HG03280 (cell line): ENCODE measurements around the gene LCE5A.
"Not testable (repeated sequence)": the region's sequence is repeated elsewhere in the genome, so short reads cannot be mapped to it uniquely, and the experiment has no call there.

ENCODE experiments used
- ATAC-seq: cut with Tn5 transposase; IDR thresholded peaks from one replicate; pipeline ENCODE4 v1.9.1; 2021; ENCODE audit warnings: mild to moderate bottlenecking, moderate library complexity; ENCODE audit not compliant: unreplicated experiment

Gene LCE5A, protein sequence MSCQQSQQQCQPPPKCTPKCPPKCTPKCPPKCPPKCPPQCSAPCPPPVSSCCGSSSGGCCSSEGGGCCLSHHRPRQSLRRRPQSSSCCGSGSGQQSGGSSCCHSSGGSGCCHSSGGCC

DNA sequence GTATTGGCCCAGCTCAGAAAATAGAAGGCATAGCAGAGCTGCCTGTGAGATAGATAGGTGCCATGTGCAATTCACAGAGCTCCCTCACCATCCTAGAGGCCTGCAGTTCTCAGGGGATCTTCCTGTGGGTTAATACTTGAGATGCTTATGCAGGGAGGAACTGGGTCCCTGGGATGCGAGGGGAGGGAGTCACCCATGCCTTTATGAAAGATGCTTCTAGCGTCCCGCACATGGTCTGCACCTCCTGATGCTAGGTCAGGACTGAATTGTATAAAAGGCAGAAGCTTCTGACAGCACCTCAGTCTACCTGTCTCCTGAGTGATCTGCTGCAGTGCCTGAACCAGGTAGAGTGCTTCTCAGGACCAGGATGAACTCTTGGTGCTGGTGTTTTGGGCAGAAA is at the start of gene LCE5A:
TSS of gene LCE5A (plus strand) at position 301 of the 400 bp plus-strand sequence. CDS start 732 bp downstream, outside the sequence.
- ATAC-seq, result no peak

DNA sequence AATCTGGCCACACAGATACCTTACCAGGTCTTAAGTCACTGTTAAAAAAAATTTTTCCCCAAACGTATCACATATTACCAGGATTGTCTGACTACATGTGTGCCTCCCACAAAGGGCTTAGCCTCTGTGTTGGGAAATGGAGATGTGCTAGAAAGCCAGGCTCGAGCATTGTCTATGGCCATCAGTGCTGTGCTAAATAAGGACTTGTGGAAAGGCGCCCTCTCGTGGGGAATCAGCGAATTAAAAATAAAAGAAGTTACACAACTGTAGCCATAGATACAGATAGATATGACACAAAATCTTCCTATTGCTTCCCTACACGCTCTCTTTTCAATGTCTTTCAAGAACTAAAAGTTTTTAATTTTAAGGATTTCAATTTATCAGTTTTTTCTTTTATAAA is 49.1 kb upstream of the LCE5A start:
- no peak for ATAC-seq

- ATAC-seq, result no peak
These were observed 48.0 kb upstream of the LCE5A start for GRCh38 chr1:152462636-152463035.

DNA sequence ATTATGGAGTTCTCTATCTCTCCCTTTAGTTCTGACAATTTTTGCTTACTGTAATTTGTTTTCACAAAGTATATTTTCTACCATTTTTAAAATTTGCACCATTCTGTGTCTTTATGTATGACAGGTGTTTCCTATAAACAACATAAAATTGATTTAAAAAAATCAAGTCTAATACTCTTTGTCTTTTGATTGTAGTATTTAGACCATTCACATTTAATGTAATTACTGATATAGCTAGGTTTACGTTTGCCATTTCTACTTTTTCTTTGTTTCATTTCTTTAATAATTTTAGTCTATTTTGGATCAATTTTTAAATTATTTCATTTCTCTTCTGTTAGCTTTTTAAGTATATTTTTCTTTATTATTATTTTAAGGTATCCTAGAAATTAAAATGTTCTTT is 44.4 kb upstream of the LCE5A start:
- no peak for ATAC-seq

- ATAC-seq, result no peak
These were observed 36.6 kb upstream of the LCE5A start for GRCh38 chr1:152473887-152474537.

GRCh38 chr1:152479792-152480595 is 30.6 kb upstream of the LCE5A start:
- ATAC-seq, result no peak

DNA sequence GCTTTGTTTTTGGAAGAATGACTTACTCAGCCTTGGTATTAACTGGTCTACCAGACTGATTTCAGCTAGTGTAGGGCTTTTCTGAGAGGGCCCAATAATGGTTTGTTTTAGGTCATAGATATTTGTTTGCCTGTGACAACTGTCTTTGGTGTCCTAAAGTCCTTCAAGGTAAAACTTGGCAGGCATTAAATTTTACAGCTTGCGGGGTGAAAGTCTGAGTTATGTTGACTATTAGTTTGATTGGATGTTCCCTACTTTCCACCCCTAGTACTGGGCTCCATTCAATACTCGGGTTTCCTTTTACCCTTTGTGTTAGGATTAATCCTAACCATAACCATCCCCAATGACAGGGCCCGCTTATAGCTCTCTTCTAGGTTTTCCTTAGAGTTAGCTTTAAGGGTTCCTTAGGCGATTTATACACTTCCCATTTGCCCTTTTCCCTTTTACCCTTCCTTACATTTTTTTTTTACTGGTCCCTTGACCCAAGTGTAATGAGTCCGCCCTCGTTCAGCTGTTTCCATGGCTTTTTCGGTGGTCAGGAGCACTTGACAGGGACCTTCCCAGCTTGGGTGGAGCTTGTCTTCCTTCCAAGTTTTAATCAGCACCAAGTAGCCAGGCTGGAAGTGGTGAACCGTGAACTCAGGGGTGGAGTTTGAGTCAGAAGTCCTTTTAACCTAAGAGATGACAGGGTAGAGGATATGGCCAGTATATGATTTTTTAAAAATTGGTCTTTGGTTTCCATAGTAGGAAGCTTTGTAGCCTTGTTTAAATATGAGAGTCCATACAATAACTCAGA is 28.5 kb upstream of the LCE5A start:
- no peak for ATAC-seq

DNA sequence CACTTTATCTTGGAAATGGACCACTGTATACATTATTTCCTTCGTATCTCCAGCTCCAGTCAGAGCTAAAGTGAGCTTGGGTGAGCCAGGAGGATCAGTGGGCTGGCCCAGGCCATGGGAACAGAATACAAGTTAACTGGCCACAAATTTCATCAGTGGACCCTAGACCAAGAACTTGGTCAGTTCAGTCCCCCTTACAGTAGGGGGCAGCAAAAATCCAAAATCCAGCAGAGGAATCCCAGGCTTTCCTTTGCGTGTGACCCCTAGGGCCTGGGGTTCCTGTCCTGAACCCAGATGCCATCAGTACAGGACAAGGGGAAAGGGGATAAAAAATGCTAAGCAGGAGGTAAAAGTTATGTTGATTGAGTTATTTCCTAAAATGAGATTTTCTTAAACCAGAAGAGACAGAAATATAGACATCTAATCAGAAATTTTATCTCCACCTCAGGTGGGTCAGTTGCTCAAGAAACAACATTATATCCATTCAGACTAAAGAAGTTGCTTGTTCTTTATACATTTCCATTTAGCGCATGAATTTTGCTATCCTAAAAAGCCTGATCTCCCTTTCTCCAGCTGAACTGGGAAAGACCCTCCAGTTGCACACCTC is 24.1 kb upstream of the LCE5A start:
- no peak for ATAC-seq

GRCh38 chr1:152487871-152488270 is 22.7 kb upstream of the LCE5A start:
- ATAC-seq, result no peak

DNA sequence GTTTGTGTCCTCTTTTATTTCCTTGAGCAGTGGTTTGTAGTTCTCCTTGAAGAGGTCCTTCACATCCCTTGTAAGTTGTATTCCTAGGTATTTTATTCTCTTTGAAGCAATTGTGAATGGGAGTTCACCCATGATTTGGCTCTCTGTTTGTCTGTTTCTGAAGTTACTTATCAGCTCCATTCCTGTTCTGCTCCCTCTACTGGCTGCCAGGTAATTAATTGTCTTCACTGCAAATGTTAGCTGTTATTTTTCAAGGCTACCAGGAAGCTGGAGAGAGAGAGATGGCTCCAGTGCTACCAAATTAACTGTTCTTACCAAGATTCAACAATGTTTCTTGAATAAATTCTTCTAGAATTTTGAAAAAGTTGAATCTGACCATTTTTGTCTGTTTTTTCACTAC is 19.1 kb upstream of the LCE5A start:
- ATAC-seq, result not testable (repeated sequence)

DNA sequence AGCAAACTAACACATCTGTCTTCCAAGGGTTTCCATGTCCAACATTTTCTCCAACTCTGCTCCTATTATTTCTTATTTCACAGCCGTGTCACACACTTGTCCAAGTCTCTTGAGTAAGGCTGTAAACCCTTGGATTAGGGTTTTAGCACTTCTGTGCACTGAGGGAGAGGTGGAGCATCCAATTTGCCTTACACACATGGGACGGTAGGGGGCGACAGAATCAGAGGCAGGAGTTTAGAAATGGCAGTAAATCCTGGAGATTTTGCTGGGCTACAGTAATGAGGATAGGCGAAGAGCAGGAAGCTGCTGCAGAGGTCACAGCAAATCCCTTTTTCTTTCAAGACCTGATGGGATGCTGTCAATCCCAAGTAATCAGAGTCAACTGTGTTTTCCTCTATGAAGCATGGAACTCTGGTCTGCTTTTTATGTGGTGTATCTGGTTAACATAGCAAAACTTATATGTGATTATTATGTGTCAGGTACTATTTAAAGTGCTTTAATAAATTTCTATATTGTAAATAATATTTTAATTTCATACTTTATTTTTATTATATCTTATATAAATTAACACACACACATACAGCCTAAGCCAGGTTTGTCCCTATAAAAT is 15.4 kb upstream of the LCE5A start:
- no peak for ATAC-seq

DNA sequence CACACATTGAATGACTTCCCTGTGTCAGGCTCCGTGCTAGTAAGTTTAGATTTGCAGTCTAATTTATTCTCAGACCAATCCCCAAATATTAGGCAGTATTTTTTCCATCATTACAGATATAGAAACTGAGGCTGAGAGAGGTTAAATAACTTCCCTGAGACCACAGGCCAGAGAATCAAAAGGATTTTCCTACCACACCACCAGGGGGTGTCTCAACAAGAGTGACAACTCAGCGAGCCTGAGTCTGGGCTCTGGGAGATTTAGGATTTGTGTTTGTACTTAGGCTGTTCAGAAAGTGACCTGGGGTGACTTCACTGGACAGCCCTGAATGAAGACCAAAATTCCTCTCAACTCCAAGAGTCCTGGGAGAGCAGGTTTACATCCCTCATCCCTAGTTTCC is 13.3 kb upstream of the LCE5A start:
- ATAC-seq, result no peak

DNA sequence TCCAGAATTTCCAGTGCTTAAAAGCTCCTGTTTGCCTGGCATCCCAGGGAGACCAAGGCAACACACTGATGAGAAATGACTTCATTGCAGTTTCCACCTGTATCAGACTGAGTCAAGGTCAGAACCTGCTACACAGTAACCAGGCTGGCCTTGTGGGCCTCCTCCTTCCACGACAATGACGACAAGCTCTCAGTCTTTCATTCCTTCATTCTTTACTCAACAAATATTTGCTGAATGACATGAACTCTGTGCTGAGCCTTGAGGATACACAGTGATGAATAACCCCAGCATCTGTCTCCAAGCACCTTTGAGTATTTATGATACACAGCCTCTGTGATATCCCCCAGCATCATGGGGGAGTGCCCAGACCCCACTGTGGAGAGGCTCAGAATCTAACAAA is 8.9 kb upstream of the LCE5A start:
- no peak for ATAC-seq

GRCh38 chr1:152502496-152503180 is 8.0 kb upstream of the LCE5A start:
- no peak for ATAC-seq

DNA sequence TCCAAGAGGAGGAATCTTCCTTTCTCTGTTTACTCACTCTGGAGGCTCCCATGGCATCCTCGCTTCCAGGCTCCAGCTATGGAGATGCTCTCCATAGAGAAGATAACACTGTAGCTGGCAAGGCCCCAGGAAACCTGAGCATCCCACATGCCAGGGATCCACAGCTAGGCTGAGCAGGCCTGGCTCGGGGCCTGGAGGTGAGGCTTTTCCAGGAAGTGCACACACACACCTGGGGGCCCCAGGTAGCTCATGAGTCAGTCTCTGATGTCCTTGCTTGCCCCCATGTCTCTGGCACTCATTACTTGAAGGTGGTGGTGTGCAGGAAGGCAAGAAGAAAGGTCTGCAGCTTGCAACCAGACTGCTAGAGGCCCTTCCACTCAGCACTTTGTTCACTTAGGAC is 5.5 kb upstream of the LCE5A start:
- no peak for ATAC-seq

DNA sequence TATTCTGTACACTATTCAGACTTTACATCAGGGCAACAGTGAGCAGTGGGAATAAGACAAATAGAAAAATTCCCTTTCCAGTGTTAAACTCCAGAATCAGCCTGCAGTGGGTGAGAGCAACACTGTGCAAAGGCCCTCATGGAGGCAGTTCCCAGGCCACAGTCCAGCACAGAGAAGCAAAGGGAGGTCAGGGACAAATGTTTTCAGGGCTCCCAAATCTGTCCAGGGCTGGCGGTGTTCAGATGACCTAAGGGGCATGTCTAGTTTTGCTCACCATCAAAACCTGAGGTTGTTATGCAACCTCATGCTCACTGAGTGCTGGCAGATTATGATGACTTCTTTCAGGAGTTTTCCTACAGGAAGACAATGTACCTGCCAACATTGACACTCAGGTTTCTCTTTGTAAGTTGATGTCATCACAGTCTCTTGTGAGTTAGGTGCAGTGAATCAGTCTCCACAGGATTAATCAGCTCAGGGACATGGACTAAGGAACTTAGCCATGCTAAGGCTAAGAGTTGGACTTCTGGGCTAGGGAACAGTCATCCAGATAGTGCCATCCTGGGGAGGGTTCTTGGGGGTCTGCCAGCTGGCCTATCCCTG is 3.6 kb upstream of the LCE5A start:
- ATAC-seq, result no peak

- no peak for ATAC-seq
These were observed 993 bp downstream of the LCE5A start for GRCh38 chr1:152511596-152511995.

- no peak for ATAC-seq
These were observed 2.5 kb downstream of the LCE5A start for GRCh38 chr1:152513081-152513480.

DNA sequence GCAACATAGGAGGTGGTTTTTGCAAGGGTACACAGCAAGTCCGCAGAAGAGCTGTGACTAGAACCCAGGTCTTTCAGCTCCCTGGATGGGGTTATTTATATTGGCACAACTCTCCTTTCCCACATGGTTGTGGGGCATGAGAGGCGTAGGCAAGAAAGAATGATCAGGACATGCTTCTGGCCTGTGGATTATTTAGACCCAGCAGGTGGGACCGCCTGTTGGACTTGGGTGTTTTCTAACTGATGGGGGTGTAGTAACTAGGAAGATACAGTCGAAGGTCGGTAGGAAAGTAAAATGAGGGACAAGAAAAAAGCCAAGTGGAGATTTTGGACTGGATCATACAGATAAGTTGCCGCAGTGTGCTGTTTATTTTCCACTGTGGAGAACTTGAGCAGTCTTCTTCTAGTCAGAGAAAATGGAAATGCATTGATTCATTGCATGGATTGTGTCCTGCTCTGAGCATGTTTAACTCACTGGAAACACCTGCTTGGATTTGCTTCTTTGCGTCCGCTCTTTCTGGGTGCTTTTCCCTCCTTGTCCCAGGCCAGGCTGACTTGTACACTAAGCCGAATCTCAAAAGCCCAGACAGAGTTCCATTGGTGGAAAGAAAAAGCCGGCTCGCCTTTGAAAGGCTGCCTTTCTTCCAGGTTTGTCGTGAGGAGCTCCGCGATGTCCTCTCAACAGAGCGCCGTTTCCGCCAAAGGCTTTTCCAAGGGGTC is 4.3 kb downstream of the LCE5A start:
- no peak for ATAC-seq
